Middle frontal gyrus (tissue), 1 donor: ENCODE data around the gene ISLR2.
"Not testable (repeated sequence)": the region's sequence is repeated elsewhere in the genome, so short reads cannot be mapped to it uniquely, and the experiment has no call there.

Experiments used
- DNase-seq: peaks from one replicate; pipeline ENCODE4 v3.0.0-alpha.2; 2015; ENCODE audit warnings: low spot score; ENCODE audit errors: extremely low spot score

The ISLR2 gene

GRCh38 chr15:74156678-74157411 is 26.5 kb downstream of the ISLR2 start:
- DNase-seq = peak; percentile 39

- DNase-seq = no peak
Measured at GRCh38 chr15:74157868-74158827, 27.8 kb downstream of the ISLR2 start.

GRCh38 chr15:74158855-74159650 is 28.7 kb downstream of the ISLR2 start:
- DNase-seq = no peak

GRCh38 chr15:74159773-74160172 is 29.4 kb downstream of the ISLR2 start:
- no peak for DNase-seq

- DNase-seq = not testable (repeated sequence)
Measured at GRCh38 chr15:74160390-74160789, 30.0 kb downstream of the ISLR2 start.

- not testable (repeated sequence) for DNase-seq
Measured at GRCh38 chr15:74162195-74162536, 31.8 kb downstream of the ISLR2 start.

GRCh38 chr15:74165461-74165860 is 35.1 kb downstream of the ISLR2 start:
- DNase-seq = no peak

GRCh38 chr15:74167891-74168331 is 37.5 kb downstream of the ISLR2 start:
- no peak for DNase-seq

GRCh38 chr15:74168711-74169126 is 38.3 kb downstream of the ISLR2 start:
- no peak for DNase-seq

- no peak for DNase-seq
Measured at GRCh38 chr15:74170071-74170844, 39.9 kb downstream of the ISLR2 start.

GRCh38 chr15:74170875-74171578 is 40.6 kb downstream of the ISLR2 start:
- no peak for DNase-seq

GRCh38 chr15:74171965-74172541 is 41.7 kb downstream of the ISLR2 start:
- no peak for DNase-seq

GRCh38 chr15:74172701-74173379 is 42.5 kb downstream of the ISLR2 start:
- no peak for DNase-seq

GRCh38 chr15:74173380-74174218 is 43.2 kb downstream of the ISLR2 start, which contains the start of gene ISLR:
Gene ISLR, plus strand, starts transcription at chr15:74173710. Its CDS starts 1,149 bp downstream, at chr15:74174859.
- DNase-seq = no peak

- DNase-seq = no peak
Measured at GRCh38 chr15:74174219-74174957, 44.0 kb downstream of the ISLR2 start.

GRCh38 chr15:74174958-74175253 is 44.5 kb downstream of the ISLR2 start:
- no peak for DNase-seq
